H1 (cell line): ENCODE data around the gene INTS15. TPM values are rescaled to one million over a fixed set of nuclear protein-coding genes. Genes with fewer than 3 reads are reported as not detected.

Source experiments
- CTCF ChIA-PET: fragments of 300-600 bp; sonication (Branson Sonifier 250); formaldehyde crosslinking; loops from one replicate; lab custom pipeline; 2021; ENCODE audit not compliant: partially characterized antibody; lab: Charles Lee
- POLR2A ChIA-PET: fragments of 300-600 bp; sonication (Branson Sonifier 250); formaldehyde crosslinking; loops from one replicate; lab custom pipeline; 2021; ENCODE audit warnings: inconsistent platforms; ENCODE audit not compliant: partially characterized antibody; lab: Charles Lee
- DNase-seq, 2 experiments: peaks; one replicate each; pipeline versions ENCODE4 v3.0.0 to v3.0.0-alpha.2; 2010 to 2022; ENCODE audit warnings: low spot score in 2 of 2, low read depth in 1 of 2, mixed read lengths in 1 of 2
- FAIRE-seq: peaks from 2 replicates; lab custom pipeline; 2011; peaks lifted over from hg19 to GRCh38; lab: Jason Lieb, UNC
- H2AFZ ChIP-seq: 2 replicates; pipeline ENCODE4 v1.8.1; 2012; ENCODE audit warnings: low read length, inconsistent platforms
- H2AK5ac ChIP-seq: 2 replicates; pipeline ENCODE4 v1.6.1; 2013; ENCODE audit warnings: low read depth, low read length
- H2BK120ac ChIP-seq: replicated peaks from 2 replicates; pipeline ENCODE3; 2013; ENCODE audit warnings: low read depth, low read length, inconsistent platforms
- H2BK12ac ChIP-seq: 2 replicates; pipeline ENCODE4 v1.6.1; 2013; ENCODE audit warnings: low read depth, low read length
- H2BK15ac ChIP-seq: 2 replicates; pipeline ENCODE4 v1.6.1; 2013; ENCODE audit warnings: low read length
- H2BK20ac ChIP-seq: 2 replicates; pipeline ENCODE4 v1.6.1; 2013; ENCODE audit warnings: low read length
- H2BK5ac ChIP-seq: 2 replicates; pipeline ENCODE4 v1.6.1; 2013; ENCODE audit warnings: low read depth, low read length
- H3K14ac ChIP-seq: 2 replicates; pipeline ENCODE4 v1.6.1; 2013; ENCODE audit warnings: inconsistent platforms; ENCODE audit not compliant: insufficient read length
- H3K18ac ChIP-seq: 2 replicates; pipeline ENCODE4 v1.6.1; 2013; ENCODE audit warnings: low read length; ENCODE audit errors: extremely low read depth
- H3K23ac ChIP-seq: 2 replicates; pipeline ENCODE4 v1.6.1; 2013; ENCODE audit warnings: inconsistent platforms; ENCODE audit not compliant: insufficient read length
- H3K23me2 ChIP-seq: 2 replicates; pipeline ENCODE4 v1.6.1; 2013; ENCODE audit warnings: low read depth, low read length
- H3K27ac ChIP-seq: 2 replicates; pipeline ENCODE4 v1.6.1; 2011; ENCODE audit warnings: low read depth, low read length, inconsistent platforms
- H3K27me3 ChIP-seq, 4 experiments: replicated peaks in 1 of 4; 1 replicate in 1 of 4; 2 replicates in 3 of 4; pipeline versions ENCODE4 v1.6.1 to v1.8.1; 2011 to 2013; ENCODE audit warnings: low read length in 3 of 4, mild to moderate bottlenecking in 3 of 4, inconsistent platforms in 2 of 4, mixed read lengths in 2 of 4, moderate library complexity in 1 of 4; ENCODE audit not compliant: control insufficient read depth in 3 of 4, insufficient read depth in 3 of 4; ENCODE audit errors: extremely low read depth in 1 of 4
- H3K36me3 ChIP-seq, 4 experiments: 2 replicates each; pipeline versions ENCODE4 v1.6.1 to v1.8.1; 2011 to 2013; ENCODE audit warnings: mild to moderate bottlenecking in 4 of 4, low read length in 3 of 4, moderate library complexity in 2 of 4, control low read depth in 1 of 4, inconsistent platforms in 1 of 4; ENCODE audit not compliant: insufficient read depth in 4 of 4, control insufficient read depth in 2 of 4
- H3K4ac ChIP-seq: replicated peaks from 2 replicates; pipeline ENCODE3; 2013; ENCODE audit warnings: low read length, low read depth, mixed read lengths, inconsistent platforms; ENCODE audit not compliant: insufficient read length
- H3K4me1 ChIP-seq, 4 experiments: replicated peaks in 1 of 4; 1 replicate in 1 of 4; 2 replicates in 3 of 4; pipeline versions ENCODE4 v1.6.1 to v1.8.1; 2011 to 2013; ENCODE audit warnings: low read length in 3 of 4, inconsistent platforms in 2 of 4, mixed read lengths in 1 of 4; ENCODE audit not compliant: insufficient read depth in 4 of 4, control insufficient read depth in 3 of 4
- H3K4me2 ChIP-seq, 2 experiments: 2 replicates each; pipeline versions ENCODE4 v1.6.1 to v1.8.1; 2011 to 2013; ENCODE audit warnings: low read depth in 2 of 2, low read length in 2 of 2, control low read depth in 1 of 2, inconsistent platforms in 1 of 2, mild to moderate bottlenecking in 1 of 2; ENCODE audit not compliant: insufficient read depth in 1 of 2
- H3K4me3 ChIP-seq, 4 experiments: fragments of 200-600, 300-600 bp in 1 of 4; sonication (generic), shearing (Covaris generic), sonication (Bioruptor Twin) in 1 of 4; 2 replicates each; pipeline versions ENCODE4 v1.5.1 to v1.8.1; 2011 to 2016; ENCODE audit warnings: low read length in 4 of 4, low read depth in 3 of 4, control low read depth in 2 of 4, inconsistent platforms in 2 of 4, mild to moderate bottlenecking in 2 of 4, mixed read lengths in 1 of 4, moderate library complexity in 1 of 4; ENCODE audit not compliant: insufficient read depth in 2 of 4; ENCODE audit errors: extremely low read depth in 1 of 4
- H3K56ac ChIP-seq: replicated peaks from 2 replicates; pipeline ENCODE3; 2013; ENCODE audit warnings: low read depth, mild to moderate bottlenecking, mixed read lengths, low read length, inconsistent platforms; ENCODE audit not compliant: insufficient read length
- H3K79me1 ChIP-seq: 2 replicates; pipeline ENCODE4 v1.6.1; 2013; ENCODE audit warnings: low read depth, low read length, control low read depth
- H3K79me2 ChIP-seq, 2 experiments: 2 replicates each; pipeline versions ENCODE4 v1.6.1 to v1.8.1; 2012 to 2013; ENCODE audit warnings: low read length in 2 of 2, mild to moderate bottlenecking in 2 of 2, inconsistent platforms in 1 of 2; ENCODE audit not compliant: insufficient read depth in 2 of 2, control insufficient read depth in 1 of 2
- H3K9ac ChIP-seq, 4 experiments: replicated peaks in 1 of 4; 1 replicate in 1 of 4; 2 replicates in 3 of 4; pipeline versions ENCODE4 v1.6.1 to v1.8.1; 2011 to 2013; ENCODE audit warnings: low read depth in 3 of 4, low read length in 3 of 4, control low read depth in 2 of 4, mild to moderate bottlenecking in 2 of 4, moderate library complexity in 2 of 4, inconsistent platforms in 1 of 4; ENCODE audit errors: extremely low read depth in 1 of 4
- H3K9me3 ChIP-seq, 2 experiments: 2 replicates each; pipeline versions ENCODE4 v1.6.1 to v1.8.1; 2012 to 2013; ENCODE audit warnings: mild to moderate bottlenecking in 2 of 2, moderate library complexity in 2 of 2, control low read depth in 1 of 2, inconsistent platforms in 1 of 2, low read depth in 1 of 2, low read length in 1 of 2, mixed read lengths in 1 of 2; ENCODE audit not compliant: insufficient read depth in 2 of 2
- H4K20me1 ChIP-seq, 2 experiments: replicated peaks in 1 of 2; 2 replicates each; pipeline versions ENCODE3 to v1.8.1; 2011 to 2013; ENCODE audit warnings: inconsistent platforms in 2 of 2, low read length in 2 of 2, mild to moderate bottlenecking in 1 of 2; ENCODE audit not compliant: insufficient read depth in 2 of 2, control insufficient read depth in 1 of 2
- H4K5ac ChIP-seq: 2 replicates; pipeline ENCODE4 v1.6.1; 2013; ENCODE audit warnings: low read length, low read depth, mixed read lengths, inconsistent platforms; ENCODE audit not compliant: insufficient read length
- H4K8ac ChIP-seq: 2 replicates; pipeline ENCODE4 v1.8.0; 2013; ENCODE audit warnings: mild to moderate bottlenecking, moderate library complexity, low read length, inconsistent platforms; ENCODE audit not compliant: insufficient read depth; ENCODE audit errors: extremely low read depth
- H4K91ac ChIP-seq: replicated peaks from 2 replicates; pipeline ENCODE3; 2013; ENCODE audit warnings: low read length, mixed read lengths, inconsistent platforms; ENCODE audit not compliant: insufficient read length
- CREB1 ChIP-seq: IDR thresholded peaks from 2 replicates; pipeline ENCODE4 v1.6.1; 2012; ENCODE audit warnings: inconsistent platforms
- HDAC2 ChIP-seq, 2 experiments: fragments of 300-600 bp in 1 of 2; sonication (generic) in 1 of 2; IDR thresholded peaks; 2 replicates each; pipeline ENCODE4 v1.6.1; 2011 to 2012; ENCODE audit warnings: low read depth in 2 of 2, low read length in 2 of 2, mild to moderate bottlenecking in 2 of 2, moderate library complexity in 2 of 2, borderline replicate concordance in 1 of 2, inconsistent platforms in 1 of 2
- POU5F1 ChIP-seq: IDR thresholded peaks from 2 replicates; pipeline ENCODE4 v1.6.1; 2011; ENCODE audit warnings: low read depth, mild to moderate bottlenecking, low read length, moderate library complexity
- RAD21 ChIP-seq, 2 experiments: IDR thresholded peaks in 1 of 2; conservative IDR thresholded peaks in 1 of 2; 2 replicates each; pipeline ENCODE4 v1.6.1; 2011; ENCODE audit warnings: low read depth in 2 of 2, low read length in 2 of 2, improper control_type of control experiment in 1 of 2, inconsistent platforms in 1 of 2, mild to moderate bottlenecking in 1 of 2, moderate library complexity in 1 of 2
- WGBS, 2 experiments: shearing (Covaris generic) in 1 of 2; methylation state at CpG; one replicate each; pipeline versions ENCODE4 v1.1.6 to v1.1.7; 2013 to 2015; ENCODE audit warnings: low lambda C conversion rate in 2 of 2, mixed read lengths in 2 of 2, inconsistent platforms in 1 of 2, low coverage in 1 of 2, missing lambda C conversion rate in 1 of 2; ENCODE audit not compliant: insufficient replicate concordance in 2 of 2, insufficient coverage in 1 of 2, insufficient read length in 1 of 2; ENCODE audit errors: extremely low coverage in 1 of 2, missing lambda C conversion rate in 1 of 2; 5-methylcytosine and 5-hydroxymethylcytosine counted together
- polyA plus RNA-seq, 7 experiments: library from polyadenylated mRNA; depleted of rRNA in 3 of 7; stranded (reverse) in 5 of 7; unstranded in 2 of 7; fragments of >200 nt in 5 of 7; fragments of 200-250 nt in 2 of 7; gene quantifications; 1 replicate in 5 of 7; 2 replicates in 1 of 7; 4 replicates in 1 of 7; pipeline versions ENCODE4 v1.2.1 to v1.2.3, GENCODE V29; 2011 to 2013; ENCODE audit warnings: missing spikeins in 2 of 7, mixed read lengths in 2 of 7
- total RNA-seq: library from RNA; stranded (reverse); fragmentation: NEBNext Ultra II Directional; extraction: Animal tissue kit (Norgen Biotek cat#: 25700); gene quantifications from 2 replicates; pipeline ENCODE4 v1.2.1, GENCODE V29; 2021

INTS15 gene
- total and polyA plus RNA-seq, 2 of the 8 experiments (the other 6 are each of a cell fraction or from before 2014, with no cell fraction given) = 23.0 to 25.7 TPM

DNA sequence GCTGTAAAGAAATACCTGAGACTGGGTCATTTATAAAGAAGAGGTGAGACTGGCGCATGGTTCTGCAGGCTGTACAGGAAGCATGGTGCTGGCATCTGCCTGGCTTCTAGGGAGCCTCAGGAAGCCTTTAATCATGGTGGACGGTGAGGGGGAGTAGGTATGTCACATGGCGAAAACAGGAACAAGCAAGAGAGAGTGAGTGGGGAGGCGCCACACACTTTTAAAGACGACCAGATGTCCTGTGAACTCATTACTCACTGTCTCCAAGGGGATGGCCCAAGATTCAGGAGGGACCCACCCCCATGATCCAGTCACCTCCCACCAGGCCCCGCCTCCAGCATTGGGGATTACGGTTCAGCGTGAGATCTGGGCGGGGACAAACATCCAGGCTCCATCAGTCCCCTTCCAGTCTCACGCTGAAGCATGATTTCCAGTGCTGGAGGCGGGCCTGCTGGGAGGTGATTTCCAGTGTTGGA lies 50.5 kb downstream of the INTS15 start:
- no peak for TF ChIP-seq RAD21 (IDR thresholded peaks at IDR 0.05 in 1 of 2, conservative IDR thresholded peaks at IDR 0.05 in 1 of 2; ENCODE audit: low read depth in 2 of 2, low read length in 2 of 2)
- no peak for TF ChIP-seq HDAC2 (IDR thresholded peaks at IDR 0.05; ENCODE audit: borderline replicate concordance in 1 of 2, low read depth in 2 of 2, low read length in 2 of 2)
- TF ChIP-seq CREB1 = no peak
- no peak for TF ChIP-seq POU5F1
- H2BK120ac ChIP-seq = no peak overlapping the region
- H4K91ac ChIP-seq = no peak overlapping the region
- no peak overlapping the region for H3K14ac ChIP-seq
- no peak overlapping the region for H3K9ac ChIP-seq
- no peak overlapping the region for H3K23ac ChIP-seq
- H4K5ac ChIP-seq = no peak overlapping the region
- H3K23me2 ChIP-seq = no peaks in the 10 kb centered on the region; the same call in 1 of the 2 replicates
- H3K9me3 ChIP-seq = no peaks in the 10 kb centered on the region
- H3K27me3 ChIP-seq = no peaks in the 10 kb centered on the region
- H3K79me2 ChIP-seq = no peaks in the 10 kb centered on the region
- H4K20me1 ChIP-seq = peaks cover 0 to 7% of the 10 kb centered on the region in 2 experiments
- peak; percentile 51 to 83 for DNase-seq
- ChIA-PET CTCF (interaction anchor here (0.6 to 1.4 kb wide), 4 partner anchors 10 to 185 kb away, joined by 3 read pairs; no protein-coding TSS in a partner anchor), POLR2A (no interaction called here)
- no peak overlapping the region for H3K4ac ChIP-seq
- H3K79me1 ChIP-seq = peaks cover 5% of the 10 kb centered on the region; the same call in 1 of the 2 replicates
- no peak overlapping the region for H3K18ac ChIP-seq
- H3K56ac ChIP-seq = no peak overlapping the region
- H3K36me3 ChIP-seq = peaks cover 0 to 10% (median 3%) of the 10 kb centered on the region in 4 experiments; a peak in 4 of 8 replicates
- no peak overlapping the region for H4K8ac ChIP-seq
- no peak overlapping the region for H2AFZ ChIP-seq
- H3K4me3 ChIP-seq = no peak overlapping the region
- H2BK20ac ChIP-seq = no peak overlapping the region
- no peak overlapping the region; a peak in 1 of 4 replicates for H3K4me2 ChIP-seq
- WGBS, 2 experiments = 73% methylated on average over 11 of the region's 11 CpGs; no CpG with 5 or more reads in 1 of the 2 experiments
- H2BK15ac ChIP-seq = no peak overlapping the region
- H2BK5ac ChIP-seq = no peak overlapping the region
- peak; percentile 79 for FAIRE-seq
- H2AK5ac ChIP-seq = no peak overlapping the region
- no peak overlapping the region for H2BK12ac ChIP-seq
- no peak overlapping the region for H3K27ac ChIP-seq
- peaks cover 0 to 9% (median 2%) of the 10 kb centered on the region in 4 experiments; a peak in 3 of 7 replicates for H3K4me1 ChIP-seq
